Cardiac muscle cell (in vitro differentiated cells and primary cell): ENCODE measurements around the gene B9D1. TPM values are rescaled to one million over a fixed set of nuclear protein-coding genes. Genes with fewer than 3 reads are reported as not detected.

Experiments used
- DNase-seq, 2 donors: peaks; one replicate each; pipeline versions ENCODE4 v3.0.0 to v3.0.0-alpha.2; 2010 to 2017; ENCODE audit warnings: low read depth in 1 of 2, low spot score in 1 of 2
- H3K27ac ChIP-seq: fragments of 200-600 bp; sonication (generic); 2 replicates; pipeline ENCODE4 v1.5.1; 2016
- H3K27me3 ChIP-seq: fragments of 200-600 bp; sonication (generic); 2 replicates; pipeline ENCODE4 v1.6.0; 2016; ENCODE audit warnings: control low read depth
- H3K36me3 ChIP-seq: fragments of 200-600 bp; sonication (generic); 2 replicates; pipeline ENCODE4 v1.5.1; 2016; ENCODE audit warnings: control low read depth
- H3K4me1 ChIP-seq: fragments of 200-600 bp; sonication (generic); 2 replicates; pipeline ENCODE4 v1.8.1; 2017; ENCODE audit warnings: low read depth, mild to moderate bottlenecking, mixed run types
- H3K4me3 ChIP-seq: fragments of 200-600 bp; sonication (generic); 2 replicates; pipeline ENCODE4 v1.5.1; 2016; ENCODE audit warnings: mild to moderate bottlenecking
- H3K9me3 ChIP-seq: fragments of 200-600 bp; sonication (generic); 2 replicates; pipeline ENCODE4 v1.5.1; 2017; ENCODE audit warnings: low read depth, mild to moderate bottlenecking, control low read depth
- polyA plus RNA-seq: library from polyadenylated mRNA; unstranded; fragments of >200 nt; fragmentation: Nextera tagmentation; extraction: Ambion mirVana; gene quantifications from 2 replicates; pipeline ENCODE4 v1.2.1, GENCODE V29; 2016
- total RNA-seq: library from RNA; depleted of rRNA; stranded (reverse); fragments of >200 nt; gene quantifications from 2 replicates; pipeline ENCODE4 v1.2.3, GENCODE V29; 2016
- TF ChIP-seq, protein P1 (sequence below): IDR thresholded peaks from 2 replicates; pipeline ENCODE4 v1.5.1; 2012; ENCODE audit warnings: low read depth, mild to moderate bottlenecking, low read length

B9D1 gene
- total and polyA plus RNA-seq, 2 experiments from 2014 or later, result 54.5 to 65.7 TPM

DNA sequence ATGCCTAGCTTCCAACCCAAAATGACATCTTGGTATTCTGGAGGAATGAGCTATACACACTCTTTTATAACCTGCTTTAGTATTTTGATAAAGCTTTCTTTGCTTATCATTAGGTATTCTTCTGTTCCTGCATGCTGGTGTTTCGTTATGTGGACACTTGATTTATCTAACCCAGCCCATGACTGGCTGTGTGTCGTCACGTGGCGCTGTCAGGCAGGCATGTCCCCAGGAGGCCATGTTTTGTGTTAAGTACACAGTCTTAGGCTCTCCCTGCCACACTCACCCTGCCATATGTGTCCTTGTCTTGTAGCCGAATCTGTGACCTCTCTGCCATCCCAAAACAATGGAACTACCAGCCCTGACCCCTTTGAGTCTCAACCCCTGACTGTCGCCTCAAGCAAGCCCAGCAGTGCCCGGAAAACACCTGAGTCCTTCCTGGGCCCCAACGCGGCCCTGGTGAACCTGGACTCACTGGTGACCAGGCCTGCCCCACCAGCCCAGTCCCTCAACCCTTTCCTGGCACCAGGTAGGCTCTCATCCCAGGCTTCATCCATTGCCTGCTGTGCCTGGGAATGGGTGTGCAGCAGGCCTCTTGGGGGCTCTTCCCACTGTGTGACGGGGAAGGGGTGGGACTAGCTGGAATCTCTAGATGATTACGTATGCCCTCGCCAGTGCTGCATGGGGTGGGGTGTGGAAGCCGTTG lies 30.8 kb downstream of the B9D1 start:
- Histone ChIP-seq H3K36me3 (no peaks in the 10 kb centered on the region), H3K27ac (peak overlapping the region; percentile 82), H3K4me3 (no peak overlapping the region), H3K9me3 (no peaks in the 10 kb centered on the region), H3K4me1 (peaks cover 25% of the 10 kb centered on the region), H3K27me3 (no peaks in the 10 kb centered on the region)
- no peak for DNase-seq
- TF ChIP-seq, protein P1, sequence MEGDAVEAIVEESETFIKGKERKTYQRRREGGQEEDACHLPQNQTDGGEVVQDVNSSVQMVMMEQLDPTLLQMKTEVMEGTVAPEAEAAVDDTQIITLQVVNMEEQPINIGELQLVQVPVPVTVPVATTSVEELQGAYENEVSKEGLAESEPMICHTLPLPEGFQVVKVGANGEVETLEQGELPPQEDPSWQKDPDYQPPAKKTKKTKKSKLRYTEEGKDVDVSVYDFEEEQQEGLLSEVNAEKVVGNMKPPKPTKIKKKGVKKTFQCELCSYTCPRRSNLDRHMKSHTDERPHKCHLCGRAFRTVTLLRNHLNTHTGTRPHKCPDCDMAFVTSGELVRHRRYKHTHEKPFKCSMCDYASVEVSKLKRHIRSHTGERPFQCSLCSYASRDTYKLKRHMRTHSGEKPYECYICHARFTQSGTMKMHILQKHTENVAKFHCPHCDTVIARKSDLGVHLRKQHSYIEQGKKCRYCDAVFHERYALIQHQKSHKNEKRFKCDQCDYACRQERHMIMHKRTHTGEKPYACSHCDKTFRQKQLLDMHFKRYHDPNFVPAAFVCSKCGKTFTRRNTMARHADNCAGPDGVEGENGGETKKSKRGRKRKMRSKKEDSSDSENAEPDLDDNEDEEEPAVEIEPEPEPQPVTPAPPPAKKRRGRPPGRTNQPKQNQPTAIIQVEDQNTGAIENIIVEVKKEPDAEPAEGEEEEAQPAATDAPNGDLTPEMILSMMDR, result no peak

DNA sequence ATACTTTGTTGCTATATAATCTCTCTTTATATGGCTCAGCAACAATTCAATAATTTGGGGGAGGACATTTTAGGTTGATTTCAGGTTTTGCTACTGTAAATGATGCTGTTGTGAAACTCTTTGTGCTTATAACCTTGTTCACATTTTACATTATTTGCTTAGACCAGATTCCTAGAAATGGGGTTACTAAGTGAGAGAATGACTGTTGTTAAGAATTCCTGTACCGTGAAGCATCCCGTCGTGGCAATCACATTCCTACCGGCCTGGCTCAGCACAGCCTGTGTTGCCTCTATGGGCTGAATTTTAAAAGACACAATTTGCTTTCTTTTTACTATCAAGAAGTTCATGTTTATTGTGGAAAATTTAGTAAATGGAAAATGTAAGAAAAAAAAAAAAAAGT lies 31.4 kb downstream of the B9D1 start:
- peak overlapping the region; percentile 82 for H3K27ac ChIP-seq
- TF ChIP-seq, protein P1, result no peak
- no peaks in the 10 kb centered on the region for H3K27me3 ChIP-seq
- H3K4me1 ChIP-seq, result peaks cover 25% of the 10 kb centered on the region
- H3K36me3 ChIP-seq, result no peaks in the 10 kb centered on the region
- peak in 1 of 2 donors; percentile 70 for DNase-seq
- H3K9me3 ChIP-seq, result no peaks in the 10 kb centered on the region
- no peak overlapping the region for H3K4me3 ChIP-seq

DNA sequence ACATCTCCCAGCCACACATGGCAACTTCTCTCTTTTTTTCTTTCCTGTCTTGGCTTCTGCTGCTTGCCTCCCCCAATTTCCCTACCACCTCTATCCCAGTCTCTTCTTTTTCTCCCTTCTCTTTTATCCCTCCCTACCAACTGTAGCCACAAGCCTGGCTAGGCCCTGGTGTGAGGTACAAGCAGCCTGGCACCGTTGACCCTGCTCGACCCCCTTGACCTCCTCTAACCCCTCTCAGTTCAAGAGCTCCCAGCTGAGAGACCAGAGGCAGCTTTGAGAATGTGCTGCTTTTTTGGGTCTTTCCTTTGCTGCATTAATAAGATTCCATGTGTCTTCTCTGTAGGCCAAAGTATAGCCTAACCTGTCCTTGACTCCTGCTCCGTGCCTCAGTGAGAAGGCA lies 32.3 kb downstream of the B9D1 start:
- DNase-seq, result peak in 1 of 2 donors; percentile 36
- peaks cover 25% of the 10 kb centered on the region for H3K4me1 ChIP-seq
- TF ChIP-seq, protein P1, result no peak
- H3K9me3 ChIP-seq, result no peaks in the 10 kb centered on the region
- no peak overlapping the region for H3K4me3 ChIP-seq
- no peaks in the 10 kb centered on the region for H3K27me3 ChIP-seq
- H3K36me3 ChIP-seq, result no peaks in the 10 kb centered on the region
- H3K27ac ChIP-seq, result peak overlapping the region; percentile 82

DNA sequence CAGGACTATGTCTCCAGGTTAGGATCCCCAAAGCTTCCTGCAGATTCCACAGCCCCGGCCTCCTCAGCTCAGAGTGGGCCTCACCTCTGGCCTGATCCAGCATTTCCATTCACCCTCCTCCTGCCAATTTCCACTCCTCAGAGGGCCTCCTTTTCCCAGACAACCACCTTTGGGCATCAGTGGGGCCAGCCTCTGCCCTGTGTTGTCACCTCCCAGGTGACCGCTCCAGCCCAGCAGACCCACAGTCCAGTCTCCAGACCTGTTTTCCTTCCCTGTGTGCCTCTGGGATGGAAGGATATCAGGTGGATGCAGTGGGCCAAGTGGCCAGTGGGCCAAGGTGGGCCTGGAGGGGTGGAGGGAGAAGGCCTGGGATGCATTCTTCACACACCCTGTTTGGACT lies 32.7 kb downstream of the B9D1 start:
- Histone ChIP-seq H3K36me3 (no peaks in the 10 kb centered on the region), H3K4me1 (peaks cover 25% of the 10 kb centered on the region), H3K27ac (peak overlapping the region; percentile 82), H3K9me3 (no peaks in the 10 kb centered on the region), H3K27me3 (no peaks in the 10 kb centered on the region), H3K4me3 (no peak overlapping the region)
- no peak for DNase-seq
- TF ChIP-seq, protein P1, result no peak

DNA sequence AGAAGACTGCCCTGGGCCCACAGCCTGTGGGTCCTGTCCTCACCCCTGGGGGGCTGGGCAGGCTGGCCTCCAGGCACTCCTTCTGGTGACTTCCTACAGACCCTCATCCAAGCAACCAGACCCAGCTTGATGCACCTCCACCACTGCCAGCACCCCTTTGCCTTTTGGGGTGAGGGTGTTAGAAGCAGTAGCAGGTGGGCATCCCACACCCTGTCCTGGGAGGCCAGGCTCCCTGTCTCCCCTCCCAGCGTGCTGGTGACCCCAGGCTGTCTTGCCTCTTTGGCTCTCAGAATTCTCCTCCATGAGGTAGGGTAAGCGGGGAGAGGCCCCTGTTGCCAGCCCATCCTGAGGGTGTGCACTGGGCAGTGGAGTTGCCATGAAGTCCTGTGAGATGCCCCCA lies 33.4 kb downstream of the B9D1 start:
- H3K27ac ChIP-seq, result no peak overlapping the region
- no peak for DNase-seq
- TF ChIP-seq, protein P1, result no peak
- peaks cover 25% of the 10 kb centered on the region for H3K4me1 ChIP-seq
- H3K9me3 ChIP-seq, result no peaks in the 10 kb centered on the region
- no peaks in the 10 kb centered on the region for H3K27me3 ChIP-seq
- no peaks in the 10 kb centered on the region for H3K36me3 ChIP-seq
- no peak overlapping the region for H3K4me3 ChIP-seq
